GM21723 (cell line): ENCODE data around the gene ZNF646.
"Not testable (repeated sequence)": the region's sequence is repeated elsewhere in the genome, so short reads cannot be mapped to it uniquely, and the experiment has no call there.

Experiments used
- ATAC-seq: cut with Tn5 transposase; IDR thresholded peaks from one replicate; pipeline ENCODE4 v1.9.1; 2021; ENCODE audit warnings: mild to moderate bottlenecking, moderate library complexity; ENCODE audit not compliant: unreplicated experiment

ZNF646 gene

DNA sequence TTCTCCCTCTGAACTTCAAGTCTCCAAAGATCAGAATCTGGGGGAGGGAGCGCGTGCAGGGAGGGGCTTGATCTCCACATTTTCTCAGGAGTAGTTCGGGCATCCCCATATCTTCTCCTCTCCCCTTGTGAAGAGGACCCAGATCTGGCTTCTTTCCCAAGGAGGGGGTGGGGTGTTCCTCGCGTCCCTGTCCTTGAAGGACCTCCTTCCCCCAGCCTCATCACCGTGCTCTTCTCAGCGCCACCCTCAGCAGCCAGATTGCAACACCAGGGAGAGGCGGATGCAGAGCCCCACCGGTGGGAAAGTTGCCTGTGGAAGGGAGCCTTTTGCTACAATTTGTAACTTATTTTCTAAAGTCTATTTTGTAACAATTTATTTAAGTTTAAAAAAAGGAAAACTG lies 8.9 kb downstream of the ZNF646 start:
- no peak for ATAC-seq

DNA sequence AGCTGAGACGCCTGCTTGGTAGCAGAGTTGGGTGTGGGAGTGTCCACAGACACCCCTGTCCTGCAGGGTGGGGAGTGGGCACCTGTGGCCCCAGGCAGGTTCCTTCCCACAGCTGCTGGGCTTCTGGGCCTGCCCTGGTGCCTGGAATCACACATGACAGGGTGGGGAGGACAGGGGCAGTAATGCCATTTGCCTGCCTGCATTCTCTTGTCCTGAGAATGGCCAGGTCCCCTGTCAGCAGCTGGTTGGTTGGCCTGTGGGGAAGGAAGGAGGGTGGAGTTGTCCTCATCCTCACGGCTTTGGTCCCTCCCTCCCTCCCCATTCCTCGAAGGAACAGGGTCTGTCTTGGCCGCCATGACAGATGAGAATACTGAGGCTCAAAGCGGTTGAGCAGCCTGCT lies 9.3 kb downstream of the ZNF646 start:
- no peak for ATAC-seq

DNA sequence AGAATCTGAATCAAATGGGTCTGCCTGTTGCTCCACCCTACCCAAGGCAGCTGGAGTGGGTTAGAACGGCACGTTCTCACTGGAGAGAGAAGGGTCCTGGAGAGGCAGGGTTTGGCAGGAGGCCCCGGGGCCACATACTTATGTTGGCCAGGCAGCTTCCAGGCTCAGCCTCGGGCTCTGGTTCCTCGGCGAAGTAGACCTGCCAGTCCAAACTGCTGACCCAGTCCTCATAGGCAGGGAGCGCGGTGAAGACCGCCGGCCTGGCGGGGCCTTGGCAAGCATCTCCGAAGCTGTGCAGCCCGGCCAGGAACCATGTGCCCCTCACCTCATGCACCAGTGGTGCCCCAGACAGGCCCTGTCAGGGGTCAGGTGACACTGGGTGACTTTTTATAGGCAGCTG lies 9.8 kb downstream of the ZNF646 start:
- no peak for ATAC-seq

DNA sequence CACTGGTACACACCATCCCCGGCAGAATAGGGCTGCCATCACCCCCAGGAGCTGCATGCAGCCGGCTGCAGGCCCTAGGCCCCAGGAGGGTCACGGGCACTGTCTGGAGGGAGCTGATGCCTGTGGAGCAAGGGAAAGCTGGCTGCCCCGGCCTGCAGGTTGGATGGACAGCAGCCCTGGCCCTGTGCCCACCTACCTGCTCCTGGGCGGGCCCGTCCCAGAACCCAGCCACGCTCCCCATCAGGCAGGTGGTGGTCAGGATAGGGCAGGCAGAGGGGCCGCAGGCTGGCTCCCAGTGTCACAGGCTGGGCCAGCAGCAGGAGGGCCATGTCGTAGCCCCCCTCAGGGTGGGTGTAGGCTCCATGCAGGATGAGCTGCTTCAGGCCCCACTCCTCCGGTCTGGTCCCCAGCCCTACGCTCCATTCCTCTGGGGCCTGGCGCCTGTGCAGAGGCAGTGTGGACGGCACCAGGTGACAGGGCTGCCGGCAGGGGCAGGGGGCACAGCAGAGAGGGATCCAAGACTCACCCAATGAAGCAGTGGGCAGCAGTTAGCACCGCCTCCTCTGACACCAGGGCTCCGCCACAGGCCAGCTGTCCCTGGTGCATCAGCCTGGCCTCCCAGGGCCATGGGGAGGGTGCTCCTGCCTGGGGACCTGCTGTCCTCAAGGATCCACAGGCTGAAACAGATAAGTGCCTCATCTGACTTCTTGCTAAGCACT lies 10.5 kb downstream of the ZNF646 start:
- ATAC-seq = no peak

DNA sequence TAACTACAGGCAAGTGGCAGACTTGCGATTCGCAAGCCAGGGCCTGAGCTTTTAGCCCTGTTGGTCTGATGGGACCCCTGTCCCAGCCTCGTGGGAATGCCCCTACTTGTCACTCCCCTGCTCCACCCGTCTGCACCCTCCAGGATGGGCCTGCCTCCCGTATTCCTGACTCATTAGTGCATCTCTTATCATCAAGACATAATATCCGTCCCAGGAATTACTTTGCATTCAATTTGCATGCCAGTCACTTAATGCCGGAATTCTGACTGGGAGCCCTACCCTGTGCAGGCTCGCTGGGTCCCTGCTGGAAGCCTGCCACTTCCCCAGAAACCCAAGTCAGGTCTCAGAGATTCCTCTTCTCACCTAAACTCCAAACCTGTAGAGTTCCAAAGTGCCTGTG lies 11.2 kb downstream of the ZNF646 start:
- no peak for ATAC-seq

- no peak for ATAC-seq
Measured at GRCh38 chr16:31085873-31086628, 11.8 kb downstream of the ZNF646 start.

- ATAC-seq = no peak
Measured at GRCh38 chr16:31086629-31086906, 12.3 kb downstream of the ZNF646 start.

DNA sequence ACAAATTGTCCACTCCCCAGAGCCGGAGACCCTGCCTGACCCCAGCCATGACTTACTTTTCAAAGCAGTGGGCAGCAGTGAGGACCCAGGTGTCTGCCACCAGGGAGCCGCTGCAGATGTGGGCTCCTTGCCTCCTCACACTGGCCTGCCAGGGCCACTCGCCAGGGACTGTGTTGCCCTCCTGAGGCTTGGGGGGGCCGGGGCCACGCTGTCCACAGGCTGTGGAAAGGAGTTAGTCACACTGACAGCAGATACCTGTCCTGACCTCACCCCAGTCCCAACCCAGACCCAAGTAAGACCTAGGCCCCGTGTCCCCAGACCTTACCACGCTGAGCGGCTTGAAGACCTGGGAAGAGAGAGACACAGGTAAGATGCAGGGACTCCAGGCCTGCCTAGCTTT lies 13.3 kb downstream of the ZNF646 start:
- no peak for ATAC-seq

DNA sequence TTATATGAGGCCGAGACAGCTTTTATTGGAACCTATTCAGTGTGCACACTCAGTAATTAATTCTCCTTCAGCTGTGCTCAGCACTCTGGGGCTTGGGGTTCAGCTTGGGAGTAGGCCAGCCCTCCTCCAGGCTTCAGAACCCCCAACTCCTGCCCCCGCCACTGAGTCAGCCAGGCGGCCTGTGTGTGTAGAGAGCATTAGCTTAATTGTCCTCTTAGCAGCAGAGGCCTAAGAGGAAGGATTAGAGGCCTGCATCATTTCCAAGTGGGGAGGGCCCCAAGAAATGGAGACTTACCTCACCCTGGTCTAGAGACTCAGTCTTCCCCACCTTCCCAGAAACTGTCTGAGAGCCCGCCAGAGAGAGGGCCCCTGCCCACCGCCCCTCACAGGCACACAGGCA lies 13.7 kb downstream of the ZNF646 start:
- ATAC-seq = no peak

- no peak for ATAC-seq
Measured at GRCh38 chr16:31088459-31089183, 14.4 kb downstream of the ZNF646 start, which contains the start of gene PRSS53. TSS of gene PRSS53 (minus strand) at chr16:31088943. CDS start at chr16:31088809, 134 bp downstream.

DNA sequence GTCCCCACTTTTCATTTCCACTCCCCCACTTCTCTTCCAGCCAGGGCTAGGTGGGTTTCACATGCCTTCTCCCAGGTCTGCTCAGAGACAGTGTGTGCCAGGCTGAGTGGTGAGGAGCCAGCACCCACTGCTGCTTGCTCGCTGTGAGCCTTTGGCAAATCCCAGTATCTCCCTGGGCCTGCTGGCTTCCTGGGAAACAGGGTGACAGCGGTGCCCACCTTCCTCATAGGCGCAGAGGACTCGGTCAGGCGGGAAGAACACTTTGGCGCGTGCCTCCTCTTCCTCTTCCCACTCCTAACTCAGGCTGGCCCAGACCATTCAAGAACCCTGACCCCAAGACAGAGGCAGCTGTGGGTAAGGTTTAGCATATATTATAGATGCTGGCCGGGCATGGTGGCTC lies 15.0 kb downstream of the ZNF646 start:
- no peak for ATAC-seq

DNA sequence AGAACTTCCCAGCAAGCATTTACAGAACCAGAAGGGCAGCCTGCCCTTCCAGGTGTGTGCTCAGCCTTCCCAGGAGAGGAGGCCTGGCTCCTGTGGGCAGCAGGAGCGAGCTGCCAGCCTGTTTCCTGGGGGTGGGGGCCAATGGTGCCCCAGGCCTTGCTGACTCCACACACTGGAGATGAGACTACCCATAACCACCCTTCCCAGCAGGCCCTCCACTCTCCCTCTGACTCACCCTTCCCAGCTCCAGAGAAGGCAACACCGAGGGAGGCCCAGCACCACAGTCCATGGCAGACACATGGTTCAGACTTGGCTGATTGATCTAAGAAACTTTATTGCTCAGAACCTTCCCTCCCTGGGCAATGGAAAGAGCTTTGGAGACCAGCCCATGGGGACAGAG lies 16.3 kb downstream of the ZNF646 start:
- ATAC-seq = no peak

DNA sequence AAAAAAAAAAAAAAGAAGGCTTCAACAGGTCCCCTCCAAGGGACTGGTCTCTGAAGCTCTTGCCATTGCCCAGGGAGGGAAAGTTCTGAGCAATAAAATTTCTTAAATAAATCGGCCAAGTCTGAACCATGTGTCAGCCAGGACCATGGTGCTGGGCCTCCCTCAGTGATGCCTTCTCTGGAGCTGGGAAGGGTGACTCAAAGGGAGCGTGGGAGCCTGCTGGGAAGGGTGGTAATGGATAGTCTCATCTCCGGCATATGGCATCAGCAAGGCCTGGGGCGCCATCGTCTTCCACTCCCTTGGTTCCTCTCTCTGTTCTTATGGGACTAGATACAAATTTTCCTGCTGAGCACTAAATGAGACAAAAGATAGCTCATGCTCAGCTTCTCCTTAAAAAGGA lies 18.1 kb downstream of the ZNF646 start:
- ATAC-seq = no peak

- no peak for ATAC-seq
Measured at GRCh38 chr16:31093132-31093703, 19.0 kb downstream of the ZNF646 start.

DNA sequence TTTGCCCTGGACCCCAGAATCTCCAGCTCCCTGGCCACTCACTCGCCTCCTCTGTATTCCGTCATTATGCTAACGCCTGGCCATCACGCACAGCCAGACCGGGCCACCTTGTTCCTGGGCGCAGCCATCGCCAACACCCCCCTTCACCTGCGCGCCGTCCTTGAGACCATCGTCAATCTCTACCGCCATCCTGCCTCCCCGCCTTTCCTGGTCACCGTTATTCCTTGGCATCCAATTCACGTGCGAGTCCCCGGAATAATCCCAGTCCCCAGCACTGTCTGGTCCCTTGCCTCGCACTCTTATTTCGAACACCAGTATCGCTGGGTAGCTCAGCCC lies 19.8 kb downstream of the ZNF646 start:
- peak; percentile 2 for ATAC-seq

GRCh38 chr16:31094424-31095120 lies 20.4 kb downstream of the ZNF646 start, which contains the start of gene VKORC1:
TSS of gene VKORC1 (minus strand) at chr16:31094797. CDS start at chr16:31094729, 68 bp downstream.
- ATAC-seq = peak; percentile 89

GRCh38 chr16:31099860-31100638 lies 25.8 kb downstream of the ZNF646 start:
- ATAC-seq = no peak

- not testable (repeated sequence) for ATAC-seq
Measured at GRCh38 chr16:31100876-31101641, 26.8 kb downstream of the ZNF646 start.

GRCh38 chr16:31105677-31106213 lies 31.5 kb downstream of the ZNF646 start:
- peak; percentile 36 for ATAC-seq
